H1 (cell line): ENCODE results near the gene LMNB1. TPM values are rescaled to one million over a fixed set of nuclear protein-coding genes. Genes with fewer than 3 reads are reported as not detected.

Experiments
- CBX5 ChIP-seq: fragments of 300-800, 300-1000 bp; sonication (generic); IDR thresholded peaks from 2 replicates; pipeline ENCODE4 v1.7.1; 2016; ENCODE audit warnings: antibody characterized with exemption, low read length, low read depth
- CHD7 ChIP-seq: fragments of 300-600 bp; sonication (generic); IDR thresholded peaks from 2 replicates; pipeline ENCODE4 v1.7.1; 2012; ENCODE audit warnings: low read length, moderate library complexity, mild to moderate bottlenecking, inconsistent platforms; ENCODE audit not compliant: insufficient replicate concordance
- CTBP2 ChIP-seq: IDR thresholded peaks from 2 replicates; pipeline ENCODE4 v1.7.0; 2011; ENCODE audit warnings: borderline replicate concordance, mild to moderate bottlenecking, moderate library complexity, mixed read lengths, low read length; ENCODE audit not compliant: insufficient read depth, insufficient read length
- EGR1 ChIP-seq: IDR thresholded peaks from 2 replicates; pipeline ENCODE4 v1.6.1; 2011; ENCODE audit warnings: low read depth, low read length, borderline replicate concordance
- RFX5 ChIP-seq: IDR thresholded peaks from 2 replicates; pipeline ENCODE4 v1.6.1; 2011; ENCODE audit warnings: low read depth, low read length, improper control_type of control experiment, borderline replicate concordance
- SIN3A ChIP-seq, 2 experiments: IDR thresholded peaks in 1 of 2; conservative IDR thresholded peaks in 1 of 2; 2 replicates each; pipeline ENCODE4 v1.6.1; 2011 to 2012; ENCODE audit warnings: low read length in 2 of 2, improper control_type of control experiment in 1 of 2, low read depth in 1 of 2, mild to moderate bottlenecking in 1 of 2
- SP1 ChIP-seq: IDR thresholded peaks from 2 replicates; pipeline ENCODE4 v1.6.1; 2011; ENCODE audit warnings: low read depth, low read length
- USF2 ChIP-seq: IDR thresholded peaks from 2 replicates; pipeline ENCODE4 v1.6.1; 2011; ENCODE audit warnings: low read length, improper control_type of control experiment
- polyA plus RNA-seq, 7 experiments: library from polyadenylated mRNA; depleted of rRNA in 3 of 7; stranded (reverse) in 5 of 7; unstranded in 2 of 7; fragments of >200 nt in 5 of 7; fragments of 200-250 nt in 2 of 7; gene quantifications; 1 replicate in 5 of 7; 2 replicates in 1 of 7; 4 replicates in 1 of 7; pipeline versions ENCODE4 v1.2.1 to v1.2.3, GENCODE V29; 2011 to 2013; ENCODE audit warnings: missing spikeins in 2 of 7, mixed read lengths in 2 of 7
- total RNA-seq: library from RNA; stranded (reverse); fragmentation: NEBNext Ultra II Directional; extraction: Animal tissue kit (Norgen Biotek cat#: 25700); gene quantifications from 2 replicates; pipeline ENCODE4 v1.2.1, GENCODE V29; 2021

LMNB1 gene
- total and polyA plus RNA-seq, 2 of the 8 experiments (the other 6 are each of a cell fraction or from before 2014, with no cell fraction given): 73.5 to 225 TPM

- TF ChIP-seq CHD7 (no peak), CTBP2 (no peak), SIN3A (conservative IDR thresholded peaks at IDR 0.05 in 1 of 2, IDR thresholded peaks at IDR 0.05 in 1 of 2; ENCODE audit: low read depth in 1 of 2, low read length in 2 of 2) (no peak), RFX5 (no peak), SP1 (no peak), CBX5 (no peak), EGR1 (no peak), USF2 (no peak)
Measured at GRCh38 chr5:126884269-126884819, 107.4 kb downstream of the LMNB1 start (continued).
